Left ventricle myocardium superior (tissue), 1 donor: ENCODE results near the gene PCSK1N. TPM values are rescaled to one million over a fixed set of nuclear protein-coding genes. Genes with fewer than 3 reads are reported as not detected.
A peak's percentile ranks its signal among the peaks of the same experiment; 100 is the strongest.
"Not testable (repeated sequence)": the region's sequence is repeated elsewhere in the genome, so short reads cannot be mapped to it uniquely, and the experiment has no call there.

Experiments
- ATAC-seq: fragments of 200-7000 bp; cut with Tn5 transposase; one replicate; pipeline ENCODE4 v1.9.1; 2020; ENCODE audit warnings: mild to moderate bottlenecking, moderate library complexity
- DNase-seq: peaks from one replicate; pipeline ENCODE4 v3.0.0-alpha.2; 2020
- intact Hi-C: fragments of 100-400 bp; cut with micrococcal nuclease; formaldehyde crosslinking; loops from one replicate; pipeline ENCODE4 v1.11.0; 2022
- total RNA-seq: library from RNA; stranded (reverse); fragmentation: NEBNext Ultra II Directional; extraction: Animal tissue kit (Norgen Biotek cat#: 25700); gene quantifications from one replicate; pipeline ENCODE4 v1.2.1, GENCODE V29; 2021
- donor health status: DM: no; HTN: yes; CAD: no; lungs with severe emphysema.

Gene PCSK1N
- total RNA-seq, 1 donor from 2014 or later, result 0.32 TPM

DNA sequence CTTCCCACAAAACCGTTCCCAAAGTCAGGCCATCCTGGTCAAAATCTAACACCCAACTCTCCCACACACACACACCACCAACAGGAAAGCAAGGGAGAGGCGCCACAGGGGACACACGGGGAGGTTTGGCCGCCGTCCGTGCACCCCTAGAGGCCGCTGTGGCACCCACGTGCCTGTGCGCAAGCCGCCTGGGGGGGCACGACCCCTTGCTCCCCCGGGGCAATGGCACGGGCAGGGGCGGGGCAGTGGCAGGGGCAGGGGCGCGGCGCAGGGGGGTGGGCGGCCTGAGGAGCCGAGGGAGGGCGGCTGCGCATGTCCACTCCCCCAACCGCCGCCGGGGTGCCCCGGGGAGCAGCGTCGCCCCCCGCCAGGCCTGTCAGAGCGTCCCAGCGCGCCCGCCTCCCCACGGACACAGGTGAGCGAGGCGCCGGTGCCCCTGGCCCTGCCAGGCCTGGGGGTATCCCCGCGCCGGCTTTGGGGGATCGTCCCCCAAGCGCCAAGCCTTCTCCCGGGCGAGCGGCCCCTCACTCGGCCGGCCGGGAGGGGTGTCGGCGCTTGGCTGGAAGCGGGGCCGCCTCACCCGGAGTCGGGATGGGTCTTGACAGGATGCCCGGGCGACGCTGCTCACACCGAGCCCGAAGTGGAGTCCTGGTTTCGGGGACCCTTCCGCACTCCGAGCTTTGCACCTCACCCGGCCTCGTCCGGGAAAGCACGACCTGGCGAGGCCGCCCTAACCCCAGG, 9.1 kb downstream of the PCSK1N start, which contains the start of gene ERAS:
ERAS (plus strand) TSS at position 379 of the 741 bp plus-strand sequence. CDS start 2,611 bp downstream, outside the sequence.
- intact Hi-C loops, result no loop called here
- no peak for ATAC-seq
- DNase-seq, result no peak

DNA sequence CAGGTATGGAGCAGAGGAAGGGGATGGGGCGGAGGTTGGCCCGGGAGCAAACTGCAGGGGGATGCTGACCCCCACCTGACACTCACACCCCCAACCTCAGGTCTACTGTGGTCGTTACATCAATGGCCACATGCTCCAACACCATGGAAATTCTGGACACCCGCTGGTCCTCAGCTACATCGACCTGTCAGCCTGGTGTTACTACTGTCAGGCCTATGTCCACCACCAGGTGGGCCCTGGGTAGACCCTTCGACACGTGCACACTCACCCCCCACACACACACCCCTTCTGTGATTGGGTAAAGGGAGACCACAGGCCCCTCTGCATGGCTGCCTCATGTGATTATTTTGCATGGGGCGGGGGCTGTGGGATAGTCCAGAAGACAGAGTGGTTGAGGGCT, 11.3 kb downstream of the PCSK1N start:
- DNase-seq (no peak), ATAC-seq (no peak)
- intact Hi-C loops, result no loop called here

DNA sequence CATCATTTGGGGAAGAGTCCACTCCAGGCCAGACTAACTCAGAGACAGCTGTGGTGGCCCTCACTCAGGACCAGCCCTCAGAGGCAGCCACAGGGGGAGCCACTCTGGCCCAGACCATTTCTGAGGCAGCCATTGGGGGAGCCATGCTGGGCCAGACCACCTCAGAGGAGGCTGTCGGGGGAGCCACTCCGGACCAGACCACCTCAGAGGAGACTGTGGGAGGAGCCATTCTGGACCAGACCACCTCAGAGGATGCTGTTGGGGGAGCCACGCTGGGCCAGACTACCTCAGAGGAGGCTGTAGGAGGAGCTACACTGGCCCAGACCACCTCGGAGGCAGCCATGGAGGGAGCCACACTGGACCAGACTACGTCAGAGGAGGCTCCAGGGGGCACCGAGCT, 12.4 kb downstream of the PCSK1N start:
- no peak for DNase-seq
- intact Hi-C loops, result no loop called here
- no peak for ATAC-seq

DNA sequence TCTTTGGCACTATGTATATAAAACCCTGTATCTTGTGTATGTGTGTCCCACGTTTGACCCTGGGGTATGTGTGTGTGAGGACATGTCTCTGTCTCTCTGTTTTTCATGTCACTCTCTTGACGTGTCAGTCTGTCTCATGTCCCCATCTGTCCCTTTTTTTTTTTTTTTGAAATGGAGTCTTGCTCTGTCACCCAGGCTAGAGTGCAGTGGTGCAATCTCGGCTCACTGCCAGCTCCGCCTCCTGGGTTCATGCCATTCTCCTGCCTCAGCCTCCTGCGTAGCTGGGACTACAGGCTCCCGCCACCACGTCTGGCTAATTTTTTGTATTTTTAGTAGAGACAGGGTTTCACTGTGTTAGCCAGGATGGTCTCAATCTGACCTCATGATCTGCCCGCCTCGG, 16.0 kb downstream of the PCSK1N start:
- DNase-seq, intact Hi-C loops, ATAC-seq: not testable (repeated sequence)

DNA sequence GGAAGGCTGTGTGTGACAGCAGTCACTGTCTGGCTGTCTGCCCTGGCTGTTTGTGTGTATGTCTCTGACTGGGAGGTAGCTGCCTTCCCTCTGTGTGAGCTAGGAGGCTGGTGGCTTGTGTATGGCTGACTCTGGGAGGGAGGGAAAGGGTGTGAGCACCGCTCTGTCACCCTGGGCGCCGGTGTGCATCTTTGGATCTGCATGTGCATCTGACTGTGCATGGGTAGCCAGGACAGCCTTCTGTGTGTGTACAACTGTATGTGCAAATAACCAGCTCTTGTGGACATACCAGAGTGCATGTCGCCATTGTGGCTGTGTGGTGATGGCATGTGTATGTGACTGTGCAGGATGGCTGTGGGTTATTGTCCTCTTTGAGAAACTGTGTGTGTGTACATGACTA, 16.5 kb downstream of the PCSK1N start:
- no peak for DNase-seq
- intact Hi-C loops, result no loop called here
- ATAC-seq, result no peak

DNA sequence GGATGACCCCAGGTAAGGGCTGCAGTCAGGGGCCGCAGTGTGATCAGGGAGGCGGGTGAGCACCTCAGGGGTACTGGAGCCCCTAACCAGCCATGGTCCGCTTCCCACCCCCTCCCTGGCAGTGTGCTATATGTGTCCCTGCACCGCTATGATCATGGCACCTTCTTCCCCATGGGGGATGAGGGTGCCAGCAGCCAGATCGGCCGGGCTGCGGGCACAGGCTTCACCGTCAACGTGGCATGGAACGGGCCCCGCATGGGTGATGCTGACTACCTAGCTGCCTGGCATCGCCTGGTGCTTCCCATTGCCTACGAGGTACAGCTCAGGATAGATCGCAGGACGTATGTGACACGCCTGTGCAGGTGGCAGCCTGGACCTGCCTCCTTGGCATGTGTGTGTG, 17.3 kb downstream of the PCSK1N start:
- intact Hi-C loops, result no loop called here
- no peak for ATAC-seq
- DNase-seq, result no peak

DNA sequence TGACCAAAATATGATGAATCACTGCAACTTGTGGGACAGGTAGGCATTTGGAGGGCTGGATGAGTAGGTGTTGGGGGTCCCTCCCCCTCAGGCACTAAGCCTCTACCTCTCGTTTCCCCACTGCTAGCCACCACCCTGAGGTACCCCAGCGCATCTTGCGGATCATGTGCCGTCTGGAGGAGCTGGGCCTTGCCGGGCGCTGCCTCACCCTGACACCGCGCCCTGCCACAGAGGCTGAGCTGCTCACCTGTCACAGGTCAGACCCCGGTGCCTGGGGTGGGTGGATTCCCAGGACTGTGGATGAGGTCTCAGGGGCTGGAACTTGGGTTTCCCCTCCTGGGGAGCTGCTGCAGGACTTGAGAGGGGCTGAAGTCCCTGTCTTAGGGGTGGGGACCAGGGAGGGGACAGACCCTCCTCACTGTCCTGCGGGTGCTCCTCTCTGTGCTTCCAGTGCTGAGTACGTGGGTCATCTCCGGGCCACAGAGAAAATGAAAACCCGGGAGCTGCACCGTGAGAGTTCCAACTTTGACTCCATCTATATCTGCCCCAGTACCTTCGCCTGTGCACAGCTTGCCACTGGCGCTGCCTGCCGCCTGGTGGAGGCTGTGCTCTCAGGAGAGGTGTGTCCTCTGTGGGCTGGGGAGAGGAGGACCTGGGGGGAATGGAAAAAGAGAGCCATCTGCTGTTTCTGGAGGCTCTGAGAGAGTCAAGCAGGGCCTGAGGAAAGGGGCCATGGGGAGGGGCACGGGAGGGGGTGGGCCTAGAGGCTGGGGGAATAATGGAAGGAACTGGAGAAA, 19.2 kb downstream of the PCSK1N start:
- DNase-seq (no peak), ATAC-seq (no peak)
- intact Hi-C loops, result no loop called here

DNA sequence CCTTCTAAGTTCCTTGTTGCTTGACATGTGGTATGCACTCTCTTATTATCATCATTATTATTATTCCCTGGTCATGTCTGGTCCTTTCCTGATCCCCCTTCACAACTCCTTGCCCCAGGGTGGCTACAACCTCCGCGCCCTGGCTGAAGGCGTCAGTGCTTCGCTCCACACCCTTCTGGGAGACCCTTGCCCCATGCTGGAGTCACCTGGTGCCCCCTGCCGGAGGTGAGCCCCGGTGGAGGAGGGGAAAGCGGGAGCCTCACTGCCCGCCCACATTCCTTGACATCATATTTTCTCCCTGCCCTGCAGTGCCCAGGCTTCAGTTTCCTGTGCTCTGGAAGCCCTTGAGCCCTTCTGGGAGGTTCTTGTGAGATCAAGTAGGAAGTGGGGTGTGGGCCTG, 20.1 kb downstream of the PCSK1N start:
- intact Hi-C loops, result no loop called here
- ATAC-seq, result no peak
- no peak for DNase-seq

DNA sequence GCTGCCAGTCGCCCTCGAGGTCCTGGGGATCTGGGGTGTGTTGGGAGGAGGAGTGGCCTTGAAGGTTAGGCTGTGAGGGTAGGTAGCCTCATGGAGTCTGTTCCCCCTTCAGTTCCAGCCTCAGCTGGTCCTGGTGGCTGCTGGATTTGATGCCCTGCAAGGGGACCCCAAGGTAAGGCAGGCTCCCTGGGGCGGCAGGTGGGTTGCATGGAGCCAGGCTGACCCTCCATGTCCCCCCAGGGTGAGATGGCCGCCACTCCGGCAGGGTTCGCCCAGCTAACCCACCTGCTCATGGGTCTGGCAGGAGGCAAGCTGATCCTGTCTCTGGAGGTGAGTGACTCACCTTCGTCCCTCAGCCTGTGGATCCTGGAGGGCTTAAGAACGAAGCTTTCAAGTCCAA, 20.7 kb downstream of the PCSK1N start:
- intact Hi-C loops, result no loop called here
- ATAC-seq, result no peak
- DNase-seq, result no peak

DNA sequence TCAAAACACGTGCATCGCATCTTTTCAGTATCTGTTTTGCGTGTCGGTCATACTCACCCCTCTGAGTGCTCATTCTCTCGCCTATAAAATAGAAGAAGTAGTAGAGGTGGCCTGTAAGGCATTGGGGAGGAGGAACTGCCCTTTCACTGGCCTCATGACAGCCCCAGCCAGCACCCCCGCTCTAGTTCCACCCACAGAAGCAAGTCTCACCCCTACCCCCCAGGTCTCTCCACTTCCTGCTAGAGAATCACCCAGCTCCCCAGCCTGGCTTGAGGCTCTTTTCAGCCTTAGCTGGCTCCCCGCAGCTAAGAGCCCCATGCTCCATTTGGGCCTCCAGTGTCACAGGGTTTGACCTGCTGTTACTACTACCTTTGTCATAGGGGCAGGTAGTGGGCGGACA, 21.8 kb downstream of the PCSK1N start:
- intact Hi-C loops, result no loop called here
- DNase-seq (no peak), ATAC-seq (no peak)

DNA sequence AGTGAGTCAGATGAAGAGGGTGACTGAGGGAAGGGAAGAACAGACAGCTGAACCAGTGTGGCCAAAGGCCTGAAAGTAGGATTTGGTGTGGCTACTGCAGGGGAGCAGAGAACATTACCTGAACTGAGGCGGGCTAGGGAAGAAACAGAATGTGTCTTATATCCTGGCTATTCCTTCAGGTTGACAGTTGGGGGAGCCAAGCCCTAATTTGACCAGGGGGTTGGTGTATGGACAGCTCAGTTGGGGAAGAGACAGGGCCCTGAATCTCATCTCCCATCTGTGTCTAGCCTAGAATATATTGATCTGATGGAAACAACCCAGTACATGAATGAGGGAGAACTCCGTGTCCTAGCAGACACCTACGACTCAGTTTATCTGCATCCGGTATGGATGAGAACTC, 29.3 kb downstream of the PCSK1N start:
- ATAC-seq, result no peak
- intact Hi-C loops, result no loop called here
- no peak for DNase-seq

DNA sequence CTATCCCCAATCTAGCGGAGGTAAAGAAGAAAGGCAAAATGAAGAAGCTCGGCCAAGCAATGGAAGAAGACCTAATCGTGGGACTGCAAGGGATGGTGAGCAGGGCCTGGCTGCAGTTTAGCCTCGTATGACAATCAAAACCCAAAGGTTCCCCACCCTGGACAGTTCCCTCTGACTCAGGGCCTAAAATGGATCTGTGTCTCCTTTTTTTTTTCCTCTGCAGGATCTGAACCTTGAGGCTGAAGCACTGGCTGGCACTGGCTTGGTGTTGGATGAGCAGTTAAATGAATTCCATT, 32.6 kb downstream of the PCSK1N start:
- intact Hi-C loops, result no loop called here

DNA sequence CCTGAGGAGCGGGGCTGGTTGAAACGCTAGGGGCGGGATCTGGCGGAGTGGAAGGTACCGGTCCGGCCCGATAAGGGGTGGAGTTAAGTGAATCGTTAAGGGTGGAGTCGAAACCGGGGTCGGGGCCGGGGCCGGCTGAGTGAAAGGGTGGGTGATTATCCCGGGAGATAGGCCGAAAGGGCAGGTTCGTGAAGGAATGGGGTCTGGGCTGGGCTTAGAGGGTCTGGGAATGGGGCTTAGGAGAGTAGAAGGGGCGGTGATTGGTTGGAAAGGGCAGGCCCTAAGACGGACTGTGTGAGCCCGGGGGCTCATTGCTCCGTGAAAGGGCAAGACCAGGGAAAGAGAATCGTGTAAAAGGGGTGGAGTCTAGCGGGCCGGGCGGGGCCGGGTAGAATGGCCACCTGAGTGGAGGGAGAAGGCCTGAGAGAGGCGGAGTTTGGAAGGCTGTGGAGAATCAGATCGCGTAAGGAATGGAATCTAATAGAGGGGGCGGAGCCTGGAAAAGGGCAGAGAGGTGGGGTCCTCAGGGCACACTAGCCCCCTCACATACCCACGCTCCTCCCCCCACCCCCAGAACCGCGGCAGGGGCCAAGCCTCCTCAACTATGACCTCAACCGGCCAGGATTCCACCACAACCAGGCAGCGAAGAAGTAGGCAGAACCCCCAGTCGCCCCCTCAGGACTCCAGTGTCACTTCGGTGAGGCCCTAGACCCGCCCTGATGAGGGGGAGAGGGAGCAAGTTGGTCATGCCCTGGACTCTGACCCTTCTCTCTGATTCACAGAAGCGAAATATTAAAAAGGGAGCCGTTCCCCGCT, 33.1 kb downstream of the PCSK1N start:
- peak; percentile 68 for ATAC-seq
- DNase-seq, result peak; percentile 84
- intact Hi-C loops, result no loop called here

More for the DNA sequence above, 32.6 kb downstream of the PCSK1N start:
- DNase-seq (no peak), ATAC-seq (no peak)

DNA sequence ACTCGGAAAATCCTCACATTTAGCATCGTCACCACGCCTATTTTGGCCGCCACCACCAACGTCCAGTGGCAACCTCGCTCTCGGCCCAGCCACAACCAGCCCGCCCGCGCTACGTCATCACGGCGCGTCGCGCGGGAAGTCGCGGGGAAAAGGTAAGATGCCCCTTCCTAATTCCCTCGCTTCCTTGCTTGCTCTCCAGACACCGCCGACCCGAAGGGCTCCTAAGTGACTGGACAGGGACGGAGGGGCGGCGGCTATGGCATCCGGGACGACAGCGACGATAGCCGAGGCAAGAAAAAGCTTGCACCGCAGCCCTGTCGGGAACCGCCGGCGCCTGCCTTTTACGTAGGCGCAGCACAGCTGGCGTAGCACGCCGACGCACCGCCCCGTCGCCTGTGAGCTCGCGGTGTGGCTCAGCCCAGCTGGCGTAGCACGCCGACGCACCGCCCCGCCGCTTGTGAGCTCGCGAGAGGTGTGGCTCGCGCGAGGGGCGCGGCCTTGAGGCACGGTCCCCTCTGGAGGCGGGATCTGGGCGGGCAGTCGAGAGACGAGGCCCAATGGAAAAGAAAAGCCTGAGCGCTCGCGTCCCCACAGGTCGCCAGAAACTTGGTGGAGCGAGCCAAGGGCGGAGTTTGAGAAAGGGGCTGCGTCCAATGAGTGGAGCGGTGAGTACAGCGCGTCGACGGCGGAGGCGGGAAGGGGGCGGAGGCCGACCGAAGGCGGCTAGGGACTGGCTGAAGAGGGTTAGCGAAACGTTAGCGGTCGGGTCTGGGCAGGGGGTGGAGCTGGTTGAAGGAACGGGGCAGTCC, 33.9 kb downstream of the PCSK1N start, which contains the start of gene HDAC6:
HDAC6 (plus strand) TSS at position 788 of the 809 bp plus-strand sequence. CDS start 626 bp downstream, outside the sequence.
- DNase-seq, result peak; percentile 97
- ATAC-seq, result peak; percentile 95
- intact Hi-C loops, result no loop called here

DNA sequence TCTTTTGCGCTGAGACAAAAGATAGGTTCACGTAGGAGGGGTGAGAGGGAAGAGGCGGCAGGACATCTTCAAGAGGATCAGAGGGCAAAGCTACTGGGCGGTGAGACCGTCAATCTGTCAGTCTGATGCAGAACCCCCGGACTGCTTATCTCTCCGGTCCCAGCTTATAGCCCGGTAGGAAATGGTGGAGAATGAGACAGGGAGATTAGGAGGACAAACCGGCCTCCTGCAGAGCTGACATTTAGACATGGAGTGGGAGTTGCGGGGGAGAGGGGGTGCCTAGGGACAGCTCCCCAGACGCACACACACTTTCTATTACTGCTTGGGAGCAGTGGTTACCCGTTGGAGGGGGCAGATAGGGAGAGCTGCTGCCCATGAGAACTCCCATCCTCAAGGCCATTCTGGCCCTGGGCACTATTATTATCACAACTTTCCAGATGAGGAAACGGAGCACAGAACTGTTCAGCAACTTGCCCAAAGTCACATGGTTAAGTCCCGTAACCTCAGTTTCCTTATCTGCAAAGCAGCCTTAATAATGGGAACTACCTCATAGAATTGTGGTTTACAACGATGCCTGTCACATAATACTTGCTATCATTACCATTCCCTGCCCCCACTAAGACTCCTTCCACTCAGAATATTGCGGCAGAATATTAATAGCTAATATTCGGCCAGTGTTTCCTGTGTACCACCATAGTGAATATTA, 34.7 kb downstream of the PCSK1N start:
- ATAC-seq, result no peak
- DNase-seq, result no peak
- intact Hi-C loops, result no loop called here

DNA sequence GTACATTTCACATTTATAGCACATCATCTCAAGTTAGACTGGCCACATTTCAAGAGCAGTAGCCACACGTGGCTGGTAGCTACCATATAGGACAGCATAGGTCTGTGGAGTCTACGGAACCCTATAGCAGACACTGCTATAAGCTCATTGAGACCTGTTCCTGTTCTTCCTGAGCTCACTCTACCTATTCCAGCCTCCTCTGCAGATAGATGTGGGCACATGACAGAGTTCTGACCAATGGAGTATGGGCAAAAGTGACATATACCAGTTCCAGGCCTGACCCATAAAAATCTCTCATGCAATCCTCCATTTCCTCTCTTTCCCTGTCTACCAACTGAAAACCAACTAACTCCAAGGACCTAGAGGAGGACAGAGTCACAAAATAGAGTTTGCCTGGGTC, 37.1 kb downstream of the PCSK1N start:
- intact Hi-C loops, result no loop called here
- no peak for ATAC-seq
- no peak for DNase-seq

DNA sequence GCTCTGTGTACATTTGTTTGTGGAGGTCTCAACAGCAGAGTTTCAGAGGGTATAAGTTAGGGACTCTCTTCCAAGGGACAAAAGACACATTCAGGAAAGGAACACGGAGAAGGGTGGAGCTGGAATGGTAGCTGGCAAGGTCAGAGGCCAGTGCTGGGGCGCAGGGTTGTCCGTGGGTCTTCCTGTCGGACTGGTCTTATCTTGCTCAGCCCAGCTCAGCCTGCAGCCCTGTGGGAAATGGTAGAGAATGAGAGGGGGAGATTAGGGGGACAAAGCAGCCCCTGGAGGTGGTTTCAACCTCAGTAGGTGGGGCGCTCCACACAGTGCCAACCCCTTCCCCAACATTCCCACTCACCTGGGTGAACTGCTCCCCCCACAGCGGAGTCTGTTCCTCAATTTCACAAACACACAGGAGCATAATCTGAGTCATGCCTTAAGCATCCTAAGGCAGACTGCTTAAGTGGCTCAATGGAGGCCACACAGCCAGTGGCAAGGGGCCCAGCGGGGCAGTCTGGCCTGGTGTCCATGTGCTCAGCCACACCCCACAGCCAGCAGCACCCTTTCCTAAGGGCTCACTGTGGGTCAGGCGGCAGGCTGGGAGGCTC, 40.4 kb downstream of the PCSK1N start:
- ATAC-seq (no peak), DNase-seq (no peak)
- intact Hi-C loops, result no loop called here

DNA sequence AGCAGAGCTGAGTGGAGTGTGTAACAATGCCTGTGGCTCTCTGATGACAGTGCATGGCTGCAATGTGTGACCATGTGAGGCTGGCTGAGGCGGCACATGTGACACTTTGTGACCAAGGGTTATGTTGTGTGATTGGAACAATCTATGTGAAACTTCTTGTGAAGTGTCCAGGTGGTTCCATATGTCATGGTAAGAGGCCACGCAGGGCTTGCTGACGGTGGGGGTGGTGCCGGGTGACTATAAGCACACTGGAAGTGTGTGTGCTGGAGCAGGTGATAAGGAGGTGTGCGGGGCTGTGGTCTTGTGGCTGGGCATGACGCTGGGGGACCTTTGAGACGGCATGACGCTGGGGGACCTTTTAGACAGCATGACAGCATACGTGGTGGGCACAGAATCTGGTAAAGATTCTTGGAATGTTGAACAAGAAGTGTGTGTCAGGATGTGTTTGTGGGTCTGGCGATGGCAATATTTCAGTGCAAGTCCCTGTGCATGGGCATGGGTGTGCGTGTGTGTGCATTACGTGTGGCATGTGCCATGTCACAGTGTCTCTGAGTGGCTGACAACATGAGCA, 41.0 kb downstream of the PCSK1N start:
- no peak for DNase-seq
- intact Hi-C loops, result no loop called here
- ATAC-seq, result no peak
